Measurements from ENCODE around the gene AP1G2.

Gene AP1G2

GRCh38 chr14:23513818-23514643 is 53.6 kb downstream of the AP1G2 start:
- no peak for DNase-seq (ENCODE audit: low read depth in 1 of 2, low spot score in 1 of 2)
- TF ChIP-seq SPI1 (IDR thresholded peaks at IDR 0.05; ENCODE audit: borderline replicate concordance, low read depth), result no peak
- no peak for TF ChIP-seq CTCF (IDR thresholded peaks at IDR 0.05; ENCODE audit: insufficient read depth, low read length)
- no peak for TF ChIP-seq REST (IDR thresholded peaks at IDR 0.05; ENCODE audit: insufficient replicate concordance, low read depth)
- TF ChIP-seq GABPA (IDR thresholded peaks at IDR 0.05; ENCODE audit: low read depth), result no peak
- no peak for TF ChIP-seq POLR2AphosphoS5 (IDR thresholded peaks at IDR 0.05; ENCODE audit: low read depth)
- H3K4me3 ChIP-seq (replicated peaks; ENCODE audit: insufficient read depth, low read length), result no peak overlapping the region
- H3K27ac ChIP-seq (replicated peaks), result no peak overlapping the region
- H3K27me3 ChIP-seq (ENCODE audit: insufficient read depth, poor library complexity, severe bottlenecking), result no peaks in the 10 kb centered on the region

- no peak for DNase-seq (ENCODE audit: low read depth in 1 of 2, low spot score in 1 of 2)
- Histone ChIP-seq H3K27me3 (ENCODE audit: insufficient read depth, poor library complexity, severe bottlenecking) (no peaks in the 10 kb centered on the region), H3K27ac (replicated peaks) (no peak overlapping the region), H3K4me3 (replicated peaks; ENCODE audit: insufficient read depth, low read length) (no peak overlapping the region)
- TF ChIP-seq CTCF (IDR thresholded peaks at IDR 0.05; ENCODE audit: insufficient read depth, low read length) (no peak), GABPA (IDR thresholded peaks at IDR 0.05; ENCODE audit: low read depth) (no peak), POLR2AphosphoS5 (IDR thresholded peaks at IDR 0.05; ENCODE audit: low read depth) (no peak), SPI1 (IDR thresholded peaks at IDR 0.05; ENCODE audit: borderline replicate concordance, low read depth) (no peak), REST (IDR thresholded peaks at IDR 0.05; ENCODE audit: insufficient replicate concordance, low read depth) (no peak)
Observed at GRCh38 chr14:23513005-23513817, 54.4 kb downstream of the AP1G2 start.

GRCh38 chr14:23512156-23512555 is 55.4 kb downstream of the AP1G2 start:
- no peak overlapping the region for H3K27ac ChIP-seq (replicated peaks)
- no peak for DNase-seq (ENCODE audit: low read depth in 1 of 2, low spot score in 1 of 2)
- TF ChIP-seq GABPA (IDR thresholded peaks at IDR 0.05; ENCODE audit: low read depth) (no peak), CTCF (IDR thresholded peaks at IDR 0.05; ENCODE audit: insufficient read depth, low read length) (no peak), POLR2AphosphoS5 (IDR thresholded peaks at IDR 0.05; ENCODE audit: low read depth) (no peak), SPI1 (IDR thresholded peaks at IDR 0.05; ENCODE audit: borderline replicate concordance, low read depth) (no peak), REST (IDR thresholded peaks at IDR 0.05; ENCODE audit: insufficient replicate concordance, low read depth) (no peak)
- no peak overlapping the region for H3K4me3 ChIP-seq (replicated peaks; ENCODE audit: insufficient read depth, low read length)
- H3K27me3 ChIP-seq (ENCODE audit: insufficient read depth, poor library complexity, severe bottlenecking), result no peaks in the 10 kb centered on the region
